SK-N-SH treated with all-trans-retinoic acid at 6 μM for 48 hours (cell line): ENCODE measurements around the gene CENPE.

ENCODE experiments used
- ATAC-seq: fragments of 200-7000 bp; cut with Tn5 transposase; 3 replicates; pipeline ENCODE4 v1.9.1; 2020; ENCODE audit warnings: mild to moderate bottlenecking, moderate library complexity
- ARNTL ChIP-seq: fragments of 450-650 bp; formaldehyde crosslinking; IDR thresholded peaks from 2 replicates; pipeline ENCODE4 v1.5.0; 2020; ENCODE audit warnings: low read depth, mild to moderate bottlenecking, moderate library complexity, borderline replicate concordance
- BACH2 ChIP-seq: fragments of 250-450 bp; sonication (Bioruptor Pico); IDR thresholded peaks from 2 replicates; pipeline ENCODE4 v1.9.0; 2021; ENCODE audit warnings: mild to moderate bottlenecking, borderline replicate concordance
- CSDC2 ChIP-seq: fragments of 250-450 bp; sonication (Bioruptor Pico); IDR thresholded peaks from 2 replicates; pipeline ENCODE4 v1.5.0; 2020; ENCODE audit warnings: mild to moderate bottlenecking, moderate library complexity
- ESRRG ChIP-seq: fragments of 250-450 bp; sonication (Bioruptor Pico); IDR thresholded peaks from 2 replicates; pipeline ENCODE4 v1.6.1; 2021; ENCODE audit warnings: mild to moderate bottlenecking
- GLIS3 ChIP-seq: fragments of 250-450 bp; sonication (Bioruptor Pico); IDR thresholded peaks from 2 replicates; pipeline ENCODE4 v1.5.0; 2020; ENCODE audit warnings: mild to moderate bottlenecking, moderate library complexity
- ISL1 ChIP-seq: fragments of 250-450 bp; sonication (Bioruptor Pico); IDR thresholded peaks from 2 replicates; pipeline ENCODE4 v2.1.2; 2022; ENCODE audit warnings: mild to moderate bottlenecking, moderate library complexity
- OSR1 ChIP-seq: fragments of 250-450 bp; sonication (Bioruptor Pico); IDR thresholded peaks from 2 replicates; pipeline ENCODE4 v1.8.0; 2022; ENCODE audit warnings: moderate library complexity, mild to moderate bottlenecking, inconsistent platforms
- PATZ1 ChIP-seq: fragments of 250-450 bp; sonication (Bioruptor Pico); IDR thresholded peaks from 2 replicates; pipeline ENCODE4 v1.8.0; 2020; ENCODE audit warnings: mild to moderate bottlenecking, moderate library complexity, borderline replicate concordance
- POU6F1 ChIP-seq: fragments of 250-450 bp; sonication (Bioruptor Pico); IDR thresholded peaks from 2 replicates; pipeline ENCODE4 v1.8.0; 2021; ENCODE audit warnings: low read depth, mild to moderate bottlenecking, moderate library complexity, borderline replicate concordance
- PPARA ChIP-seq: fragments of 250-450 bp; sonication (Bioruptor Pico); IDR thresholded peaks from 2 replicates; pipeline ENCODE4 v1.5.0; 2020; ENCODE audit warnings: mild to moderate bottlenecking, borderline replicate concordance
- RARB ChIP-seq: fragments of 250-450 bp; sonication (Bioruptor Pico); IDR thresholded peaks from 2 replicates; pipeline ENCODE4 v1.8.0; 2021; ENCODE audit warnings: mild to moderate bottlenecking, moderate library complexity
- SNAI2 ChIP-seq: fragments of 250-450 bp; sonication (Bioruptor Pico); IDR thresholded peaks from 2 replicates; pipeline ENCODE4 v1.5.0; 2020; ENCODE audit warnings: mild to moderate bottlenecking, moderate library complexity
- TCF4 ChIP-seq: fragments of 250-450 bp; sonication (Bioruptor Pico); IDR thresholded peaks from 2 replicates; pipeline ENCODE4 v1.8.0; 2021; ENCODE audit warnings: mild to moderate bottlenecking, moderate library complexity, borderline replicate concordance
- TOX ChIP-seq: fragments of 250-450 bp; sonication (Bioruptor Pico); IDR thresholded peaks from 2 replicates; pipeline ENCODE4 v1.8.0; 2021; ENCODE audit warnings: mild to moderate bottlenecking, moderate library complexity, borderline replicate concordance
- TSHZ2 ChIP-seq: fragments of 250-450 bp; sonication (Bioruptor Pico); IDR thresholded peaks from 2 replicates; pipeline ENCODE4 v1.5.0; 2020; ENCODE audit warnings: mild to moderate bottlenecking, moderate library complexity
- ZC3H10 ChIP-seq: fragments of 250-450 bp; sonication (Bioruptor Pico); IDR thresholded peaks from 2 replicates; pipeline ENCODE4 v1.5.1; 2021; ENCODE audit warnings: mild to moderate bottlenecking, moderate library complexity
- ZFP3 ChIP-seq: fragments of 250-450 bp; sonication (Bioruptor Pico); IDR thresholded peaks from 2 replicates; pipeline ENCODE4 v1.5.0; 2020; ENCODE audit warnings: mild to moderate bottlenecking, moderate library complexity
- ZNF70 ChIP-seq: fragments of 450-650 bp; formaldehyde crosslinking; IDR thresholded peaks from 2 replicates; pipeline ENCODE4 v1.5.0; 2020; ENCODE audit warnings: mild to moderate bottlenecking, moderate library complexity

Gene CENPE

GRCh38 chr4:103100691-103101090 lies 97.5 kb downstream of the CENPE start:
- TF ChIP-seq ISL1 (CRISPR knock-in tag) (no peak), ESRRG (CRISPR knock-in tag) (no peak), POU6F1 (no peak), ZNF70 (CRISPR knock-in tag) (no peak)
- ATAC-seq, result no peak

- no peak for TF ChIP-seq ARNTL
- no peak for TF ChIP-seq BACH2 (CRISPR knock-in tag)
- no peak for TF ChIP-seq PATZ1 (CRISPR knock-in tag)
- TF ChIP-seq GLIS3 (CRISPR knock-in tag), result no peak
- ATAC-seq, result peak; percentile 97
Observed at GRCh38 chr4:103099691-103100392, 98.3 kb downstream of the CENPE start, which contains the start of gene BDH2. Gene BDH2 (minus strand): TSS chr4:103099834. CDS start chr4:103096254, 3,580 bp downstream.

GRCh38 chr4:103098756-103099440 lies 99.2 kb downstream of the CENPE start:
- TF ChIP-seq TSHZ2 (CRISPR knock-in tag) (no peak), TCF4 (no peak), RARB (CRISPR knock-in tag) (no peak), ZNF70 (CRISPR knock-in tag) (no peak), SNAI2 (CRISPR knock-in tag) (no peak), ARNTL (no peak), PATZ1 (CRISPR knock-in tag) (no peak), OSR1 (no peak), PPARA (CRISPR knock-in tag) (no peak), CSDC2 (CRISPR knock-in tag) (no peak), TOX (no peak), ZFP3 (CRISPR knock-in tag) (no peak), ISL1 (CRISPR knock-in tag) (no peak), POU6F1 (no peak), ZC3H10 (CRISPR knock-in tag) (no peak)
- ATAC-seq, result peak; percentile 43
